ENCODE data around the gene C1QB.

DNA sequence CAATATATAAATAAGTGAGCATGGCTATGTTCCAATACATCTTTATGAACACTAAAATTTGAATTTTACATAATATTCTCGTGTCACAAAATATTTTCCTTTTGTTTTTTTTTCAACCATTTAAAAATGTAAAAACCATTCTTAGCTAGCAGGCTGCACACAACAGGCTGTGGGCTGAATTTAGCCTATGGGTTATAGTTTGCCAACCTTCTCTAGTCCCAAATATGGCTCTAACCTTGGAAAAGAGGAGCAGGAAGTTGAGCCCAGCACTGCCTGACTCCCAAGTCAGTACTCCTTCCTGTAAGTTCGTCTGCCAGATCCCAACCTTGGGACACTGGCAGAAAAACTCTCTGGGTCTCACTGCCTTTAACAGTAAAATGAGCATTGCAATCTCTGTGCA lies 13.4 kb downstream of the C1QB start:
- TF ChIP-seq CTCF (IDR thresholded peaks at IDR 0.05 in 8 of 11, conservative IDR thresholded peaks at IDR 0.05 in 3 of 11) (no peak), POLR2A (IDR thresholded peaks at IDR 0.05) (no peak)
